HL-60 (cell line): ENCODE data around the gene PPM1H.

ENCODE experiments used
- DNase-seq, 2 experiments: peaks; one replicate each; pipeline ENCODE4 v3.0.0-alpha.2; 2010 to 2020; ENCODE audit warnings: low read depth in 1 of 2, low spot score in 1 of 2
- H3K27ac ChIP-seq: fragments of 250-450 bp; sonication (Bioruptor Pico); replicated peaks from 2 replicates; pipeline ENCODE4 v1.5.1; 2020; ENCODE audit warnings: mild to moderate bottlenecking, moderate library complexity
- H3K27me3 ChIP-seq: fragments of 250-450 bp; sonication (Bioruptor Pico); 2 replicates; pipeline ENCODE4 v1.5.1; 2021; ENCODE audit warnings: mild to moderate bottlenecking, moderate library complexity; ENCODE audit not compliant: insufficient read depth, poor library complexity, severe bottlenecking
- H3K4me3 ChIP-seq: replicated peaks from 2 replicates; pipeline ENCODE4 v1.5.1; 2011; ENCODE audit warnings: mild to moderate bottlenecking, control low read depth, low read length; ENCODE audit not compliant: insufficient read depth
- GABPA ChIP-seq: IDR thresholded peaks from 2 replicates; pipeline ENCODE4 v1.6.1; 2012; ENCODE audit warnings: low read depth
- POLR2AphosphoS5 ChIP-seq: IDR thresholded peaks from 2 replicates; pipeline ENCODE4 v1.6.1; 2012; ENCODE audit warnings: low read depth
- SPI1 ChIP-seq: IDR thresholded peaks from 2 replicates; pipeline ENCODE4 v1.6.1; 2012; ENCODE audit warnings: low read depth, mild to moderate bottlenecking, borderline replicate concordance
- long read RNA-seq: library from polyadenylated mRNA; unstranded; transcript quantifications from one replicate; pipeline ENCODE4 v2.0.0, GENCODE V29; 2020
- TF ChIP-seq, protein P1 (sequence below): IDR thresholded peaks from 2 replicates; pipeline ENCODE4 v1.6.1; 2012; ENCODE audit warnings: low read depth; ENCODE audit not compliant: insufficient replicate concordance
- TF ChIP-seq, protein P2 (sequence below): IDR thresholded peaks from one replicate; pipeline ENCODE4 v1.5.1; 2011; ENCODE audit warnings: low read length, control low read depth, inconsistent platforms; ENCODE audit not compliant: insufficient read depth

Gene PPM1H, protein sequence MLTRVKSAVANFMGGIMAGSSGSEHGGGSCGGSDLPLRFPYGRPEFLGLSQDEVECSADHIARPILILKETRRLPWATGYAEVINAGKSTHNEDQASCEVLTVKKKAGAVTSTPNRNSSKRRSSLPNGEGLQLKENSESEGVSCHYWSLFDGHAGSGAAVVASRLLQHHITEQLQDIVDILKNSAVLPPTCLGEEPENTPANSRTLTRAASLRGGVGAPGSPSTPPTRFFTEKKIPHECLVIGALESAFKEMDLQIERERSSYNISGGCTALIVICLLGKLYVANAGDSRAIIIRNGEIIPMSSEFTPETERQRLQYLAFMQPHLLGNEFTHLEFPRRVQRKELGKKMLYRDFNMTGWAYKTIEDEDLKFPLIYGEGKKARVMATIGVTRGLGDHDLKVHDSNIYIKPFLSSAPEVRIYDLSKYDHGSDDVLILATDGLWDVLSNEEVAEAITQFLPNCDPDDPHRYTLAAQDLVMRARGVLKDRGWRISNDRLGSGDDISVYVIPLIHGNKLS
- long read RNA-seq, full-length matches to known transcripts = 3 of 13 reads
- long read RNA-seq, partial matches to known transcripts = 2 of 13 reads
- long read RNA-seq, other reads (novel, unspliced or antisense) = 8 of 13 reads

DNA sequence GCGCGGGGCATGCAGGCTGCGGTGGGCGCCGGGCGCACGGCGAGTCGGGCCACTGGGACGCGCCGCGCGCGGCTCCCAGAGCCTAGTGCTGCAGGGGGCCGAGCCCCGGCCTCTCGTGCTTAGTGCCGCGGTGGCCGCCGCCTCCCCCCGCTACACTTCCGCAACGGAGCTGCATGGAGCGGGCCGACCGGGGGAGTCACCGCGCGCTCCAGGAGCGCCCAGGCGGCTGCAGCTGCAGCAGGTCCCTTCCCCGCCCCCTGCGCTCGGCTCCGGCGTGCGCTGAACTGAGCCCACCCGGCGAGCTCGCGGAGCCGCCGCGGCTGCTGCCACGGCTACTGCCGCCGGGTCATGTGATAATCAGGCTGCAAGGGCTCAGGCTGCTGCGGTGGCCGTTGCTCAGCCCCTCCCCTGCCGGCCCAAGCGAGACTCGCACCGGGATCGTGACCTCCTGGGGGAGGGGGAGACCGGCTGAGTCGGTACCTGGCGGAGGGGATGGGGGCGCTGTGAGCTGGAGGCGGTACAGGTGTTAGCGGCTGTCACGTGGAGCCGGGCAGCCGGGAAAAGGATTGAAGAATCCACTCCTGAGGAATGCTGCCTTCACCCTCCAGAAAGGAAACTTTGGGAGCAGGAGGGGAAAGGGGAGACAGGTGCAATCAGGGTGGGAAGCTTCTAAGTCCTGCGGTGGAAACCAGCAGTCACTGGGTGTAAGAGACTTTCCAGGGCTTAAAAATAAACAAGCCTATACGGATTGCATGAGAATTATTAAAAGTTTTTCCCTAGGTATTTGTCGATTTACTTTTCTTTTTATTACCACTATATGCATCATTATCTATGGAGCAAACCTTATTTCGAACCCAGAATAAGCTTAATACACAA lies at the start of gene PPM1H:
TSS of gene PPM1H (minus strand) at position 352 of the 876 bp plus-strand sequence. CDS start 414 bp downstream, outside the sequence.
- Histone ChIP-seq H3K27me3 (no peaks in the 10 kb centered on the region), H3K27ac (peak within 1 kb of the TSS; percentile 77), H3K4me3 (peak within 1 kb of the TSS; percentile 78)
- TF ChIP-seq POLR2AphosphoS5 (peak; percentile 56), GABPA (no peak), SPI1 (peak; percentile 43; the same call in 1 of the 2 replicates)
- TF ChIP-seq, protein P1, sequence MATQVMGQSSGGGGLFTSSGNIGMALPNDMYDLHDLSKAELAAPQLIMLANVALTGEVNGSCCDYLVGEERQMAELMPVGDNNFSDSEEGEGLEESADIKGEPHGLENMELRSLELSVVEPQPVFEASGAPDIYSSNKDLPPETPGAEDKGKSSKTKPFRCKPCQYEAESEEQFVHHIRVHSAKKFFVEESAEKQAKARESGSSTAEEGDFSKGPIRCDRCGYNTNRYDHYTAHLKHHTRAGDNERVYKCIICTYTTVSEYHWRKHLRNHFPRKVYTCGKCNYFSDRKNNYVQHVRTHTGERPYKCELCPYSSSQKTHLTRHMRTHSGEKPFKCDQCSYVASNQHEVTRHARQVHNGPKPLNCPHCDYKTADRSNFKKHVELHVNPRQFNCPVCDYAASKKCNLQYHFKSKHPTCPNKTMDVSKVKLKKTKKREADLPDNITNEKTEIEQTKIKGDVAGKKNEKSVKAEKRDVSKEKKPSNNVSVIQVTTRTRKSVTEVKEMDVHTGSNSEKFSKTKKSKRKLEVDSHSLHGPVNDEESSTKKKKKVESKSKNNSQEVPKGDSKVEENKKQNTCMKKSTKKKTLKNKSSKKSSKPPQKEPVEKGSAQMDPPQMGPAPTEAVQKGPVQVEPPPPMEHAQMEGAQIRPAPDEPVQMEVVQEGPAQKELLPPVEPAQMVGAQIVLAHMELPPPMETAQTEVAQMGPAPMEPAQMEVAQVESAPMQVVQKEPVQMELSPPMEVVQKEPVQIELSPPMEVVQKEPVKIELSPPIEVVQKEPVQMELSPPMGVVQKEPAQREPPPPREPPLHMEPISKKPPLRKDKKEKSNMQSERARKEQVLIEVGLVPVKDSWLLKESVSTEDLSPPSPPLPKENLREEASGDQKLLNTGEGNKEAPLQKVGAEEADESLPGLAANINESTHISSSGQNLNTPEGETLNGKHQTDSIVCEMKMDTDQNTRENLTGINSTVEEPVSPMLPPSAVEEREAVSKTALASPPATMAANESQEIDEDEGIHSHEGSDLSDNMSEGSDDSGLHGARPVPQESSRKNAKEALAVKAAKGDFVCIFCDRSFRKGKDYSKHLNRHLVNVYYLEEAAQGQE = no peak
- DNase-seq = peak; percentile 35 to 74

DNA sequence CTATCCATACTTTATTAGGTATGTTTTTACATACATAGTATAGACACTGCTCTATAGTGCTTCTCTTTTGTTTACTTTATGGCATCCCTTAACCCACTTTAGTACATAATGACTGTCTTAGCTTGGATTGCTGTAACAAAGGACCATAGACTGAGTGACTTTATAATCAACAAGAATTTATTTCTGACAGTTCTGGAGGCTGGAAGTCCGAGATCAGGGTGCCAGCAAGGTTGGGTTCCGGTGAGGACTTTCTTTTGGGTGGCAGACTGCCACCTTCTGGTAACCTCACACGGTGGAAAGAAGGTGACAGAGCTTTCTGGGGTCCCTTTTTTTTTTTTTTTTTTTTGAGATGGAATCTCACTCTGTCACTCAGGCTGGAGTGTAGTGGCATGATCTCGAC lies 48.6 kb upstream of the PPM1H start:
- H3K27ac ChIP-seq = no peak overlapping the region
- DNase-seq = peak in 1 of 2 experiments; percentile 12
- H3K4me3 ChIP-seq = no peak overlapping the region
- no peak for TF ChIP-seq SPI1
- TF ChIP-seq, protein P2, sequence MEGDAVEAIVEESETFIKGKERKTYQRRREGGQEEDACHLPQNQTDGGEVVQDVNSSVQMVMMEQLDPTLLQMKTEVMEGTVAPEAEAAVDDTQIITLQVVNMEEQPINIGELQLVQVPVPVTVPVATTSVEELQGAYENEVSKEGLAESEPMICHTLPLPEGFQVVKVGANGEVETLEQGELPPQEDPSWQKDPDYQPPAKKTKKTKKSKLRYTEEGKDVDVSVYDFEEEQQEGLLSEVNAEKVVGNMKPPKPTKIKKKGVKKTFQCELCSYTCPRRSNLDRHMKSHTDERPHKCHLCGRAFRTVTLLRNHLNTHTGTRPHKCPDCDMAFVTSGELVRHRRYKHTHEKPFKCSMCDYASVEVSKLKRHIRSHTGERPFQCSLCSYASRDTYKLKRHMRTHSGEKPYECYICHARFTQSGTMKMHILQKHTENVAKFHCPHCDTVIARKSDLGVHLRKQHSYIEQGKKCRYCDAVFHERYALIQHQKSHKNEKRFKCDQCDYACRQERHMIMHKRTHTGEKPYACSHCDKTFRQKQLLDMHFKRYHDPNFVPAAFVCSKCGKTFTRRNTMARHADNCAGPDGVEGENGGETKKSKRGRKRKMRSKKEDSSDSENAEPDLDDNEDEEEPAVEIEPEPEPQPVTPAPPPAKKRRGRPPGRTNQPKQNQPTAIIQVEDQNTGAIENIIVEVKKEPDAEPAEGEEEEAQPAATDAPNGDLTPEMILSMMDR = no peak
- H3K27me3 ChIP-seq = peaks cover 3% of the 10 kb centered on the region

DNA sequence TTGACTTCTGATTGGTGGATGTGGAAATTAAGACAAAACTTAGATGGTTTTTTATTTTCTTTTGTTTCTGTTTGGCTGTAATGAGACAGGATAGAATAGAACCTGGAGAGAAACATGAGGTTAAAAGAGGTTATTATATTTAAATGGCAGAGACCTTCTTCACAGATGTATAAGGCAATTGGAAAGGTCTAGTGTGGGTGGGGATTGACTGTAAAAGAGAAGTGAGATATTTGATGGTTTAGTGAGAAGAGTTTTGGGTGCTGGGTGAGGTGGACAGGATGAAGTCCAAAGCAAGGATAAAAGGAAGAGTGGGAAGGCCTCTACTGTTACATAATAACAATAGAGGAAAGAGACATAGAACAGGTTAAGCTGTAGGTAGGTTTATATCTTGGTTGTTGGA lies 43.8 kb upstream of the PPM1H start:
- no peak overlapping the region for H3K4me3 ChIP-seq
- no peak overlapping the region for H3K27ac ChIP-seq
- TF ChIP-seq POLR2AphosphoS5 (no peak), SPI1 (no peak), GABPA (no peak)
- TF ChIP-seq, protein P2 = no peak
- TF ChIP-seq, protein P1 = no peak
- DNase-seq = no peak
- H3K27me3 ChIP-seq = no peaks in the 10 kb centered on the region
